ENCODE measurements around the gene ZSCAN25.

DNA sequence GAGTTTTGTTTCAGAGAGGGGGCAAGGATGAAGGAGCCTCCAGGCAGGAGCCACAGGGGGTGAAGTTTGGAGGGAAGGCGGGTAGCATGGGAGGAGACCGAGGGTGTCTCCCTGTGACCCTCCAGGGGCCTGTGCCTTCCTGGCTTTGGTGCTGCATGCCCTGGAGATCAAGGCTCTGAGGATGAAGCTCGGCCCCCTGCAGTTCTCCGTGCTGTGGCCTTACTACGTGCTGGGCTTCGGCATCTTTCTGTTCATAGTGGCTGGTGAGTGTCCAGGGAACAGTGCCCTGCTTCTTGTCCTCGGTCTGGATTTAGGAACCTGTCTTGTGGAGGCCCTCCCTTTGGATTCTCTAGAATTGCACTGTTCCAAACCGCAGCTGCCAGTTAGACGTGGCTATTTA is 9.2 kb upstream of the ZSCAN25 start:
- TF ChIP-seq POLR2AphosphoS5 (IDR thresholded peaks at IDR 0.05; ENCODE audit: low read depth, low read length) (no peak), TAF1 (IDR thresholded peaks at IDR 0.05; ENCODE audit: borderline replicate concordance, insufficient read depth, low read length) (no peak), SIN3A (IDR thresholded peaks at IDR 0.05; ENCODE audit: borderline replicate concordance, insufficient read depth, low read length) (no peak)
- TF ChIP-seq, protein P1, sequence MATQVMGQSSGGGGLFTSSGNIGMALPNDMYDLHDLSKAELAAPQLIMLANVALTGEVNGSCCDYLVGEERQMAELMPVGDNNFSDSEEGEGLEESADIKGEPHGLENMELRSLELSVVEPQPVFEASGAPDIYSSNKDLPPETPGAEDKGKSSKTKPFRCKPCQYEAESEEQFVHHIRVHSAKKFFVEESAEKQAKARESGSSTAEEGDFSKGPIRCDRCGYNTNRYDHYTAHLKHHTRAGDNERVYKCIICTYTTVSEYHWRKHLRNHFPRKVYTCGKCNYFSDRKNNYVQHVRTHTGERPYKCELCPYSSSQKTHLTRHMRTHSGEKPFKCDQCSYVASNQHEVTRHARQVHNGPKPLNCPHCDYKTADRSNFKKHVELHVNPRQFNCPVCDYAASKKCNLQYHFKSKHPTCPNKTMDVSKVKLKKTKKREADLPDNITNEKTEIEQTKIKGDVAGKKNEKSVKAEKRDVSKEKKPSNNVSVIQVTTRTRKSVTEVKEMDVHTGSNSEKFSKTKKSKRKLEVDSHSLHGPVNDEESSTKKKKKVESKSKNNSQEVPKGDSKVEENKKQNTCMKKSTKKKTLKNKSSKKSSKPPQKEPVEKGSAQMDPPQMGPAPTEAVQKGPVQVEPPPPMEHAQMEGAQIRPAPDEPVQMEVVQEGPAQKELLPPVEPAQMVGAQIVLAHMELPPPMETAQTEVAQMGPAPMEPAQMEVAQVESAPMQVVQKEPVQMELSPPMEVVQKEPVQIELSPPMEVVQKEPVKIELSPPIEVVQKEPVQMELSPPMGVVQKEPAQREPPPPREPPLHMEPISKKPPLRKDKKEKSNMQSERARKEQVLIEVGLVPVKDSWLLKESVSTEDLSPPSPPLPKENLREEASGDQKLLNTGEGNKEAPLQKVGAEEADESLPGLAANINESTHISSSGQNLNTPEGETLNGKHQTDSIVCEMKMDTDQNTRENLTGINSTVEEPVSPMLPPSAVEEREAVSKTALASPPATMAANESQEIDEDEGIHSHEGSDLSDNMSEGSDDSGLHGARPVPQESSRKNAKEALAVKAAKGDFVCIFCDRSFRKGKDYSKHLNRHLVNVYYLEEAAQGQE (IDR thresholded peaks at IDR 0.05; ENCODE audit: insufficient read depth in 1 of 2, low read depth in 2 of 2, low read length in 2 of 2): no peak
